ENCODE measurements around the gene TAF6. TPM values are rescaled to one million over a fixed set of nuclear protein-coding genes. Genes with fewer than 3 reads are reported as not detected.

Gene TAF6
- total RNA-seq, 3 donors from 2014 or later: 31.6 to 62.5 (median 34.2) TPM

GRCh38 chr7:100120733-100121036, 1.5 kb upstream of the TAF6 start:
- H3K9me3 ChIP-seq: no peaks in the 10 kb centered on the region
- no peak for TF ChIP-seq CTCF (IDR thresholded peaks at IDR 0.05)
- no peaks in the 10 kb centered on the region for H3K36me3 ChIP-seq (ENCODE audit: low read depth)
- ATAC-seq: no peak
- peaks cover 36% of the 10 kb centered on the region for H3K4me1 ChIP-seq (ENCODE audit: low read depth)
- intact Hi-C loops (cut with DNase I, micrococcal nuclease): no loop called here
- DNase-seq: no peak
- no peak overlapping the region for H3K4me3 ChIP-seq

- intact Hi-C loops (cut with DNase I, micrococcal nuclease): no loop called here
These were observed 993 bp upstream of the TAF6 start for GRCh38 chr7:100119970-100120732.

GRCh38 chr7:100118388-100119071, 628 bp downstream of the TAF6 start:
- no peaks in the 10 kb centered on the region for H3K9me3 ChIP-seq
- intact Hi-C loops (cut with DNase I, micrococcal nuclease): no loop called here
- no peak for ATAC-seq
- peaks cover 16% of the 10 kb centered on the region for H3K4me1 ChIP-seq (ENCODE audit: low read depth)
- peak overlapping the region; percentile 54 for H3K4me3 ChIP-seq
- no peak for DNase-seq
- TF ChIP-seq CTCF (IDR thresholded peaks at IDR 0.05): no peak
- no peaks in the 10 kb centered on the region for H3K36me3 ChIP-seq (ENCODE audit: low read depth)

More at GRCh38 chr7:100119970-100120732, 993 bp upstream of the TAF6 start:
- Histone ChIP-seq H3K4me3 (peak overlapping the region; percentile 54), H3K9me3 (no peaks in the 10 kb centered on the region), H3K4me1 (ENCODE audit: low read depth) (peaks cover 31% of the 10 kb centered on the region), H3K36me3 (ENCODE audit: low read depth) (no peaks in the 10 kb centered on the region)
- DNase-seq (peak; percentile 62 to 71 (median 65)), ATAC-seq (peak; percentile 28)
- TF ChIP-seq CTCF (IDR thresholded peaks at IDR 0.05): no peak

GRCh38 chr7:100115026-100115425, 4.1 kb downstream of the TAF6 start:
- no peak for TF ChIP-seq CTCF (IDR thresholded peaks at IDR 0.05)
- DNase-seq: no peak
- H3K9me3 ChIP-seq: no peaks in the 10 kb centered on the region
- no peak for ATAC-seq
- intact Hi-C loops (cut with DNase I, micrococcal nuclease): no loop called here
- H3K4me1 ChIP-seq (ENCODE audit: low read depth): peaks cover 8% of the 10 kb centered on the region
- no peak overlapping the region for H3K4me3 ChIP-seq
- H3K36me3 ChIP-seq (ENCODE audit: low read depth): no peaks in the 10 kb centered on the region

GRCh38 chr7:100111914-100112313, 7.2 kb downstream of the TAF6 start:
- Histone ChIP-seq H3K36me3 (ENCODE audit: low read depth) (no peaks in the 10 kb centered on the region), H3K4me3 (no peak overlapping the region)

More at GRCh38 chr7:100111914-100112313, 7.2 kb downstream of the TAF6 start:
- ATAC-seq (no peak), DNase-seq (no peak)
- Histone ChIP-seq H3K9me3 (no peaks in the 10 kb centered on the region), H3K4me1 (ENCODE audit: low read depth) (no peaks in the 10 kb centered on the region)
- intact Hi-C loops (cut with DNase I, micrococcal nuclease): no loop called here
- TF ChIP-seq CTCF (IDR thresholded peaks at IDR 0.05): no peak

All from mucosa of descending colon (tissue), 3 donors.